Neuron (in vitro differentiated cells): ENCODE data around the gene SPACDR.

ENCODE experiments used
- H2AFZ ChIP-seq: one replicate; pipeline ENCODE4 v1.6.1; 2013; ENCODE audit warnings: low read depth, mild to moderate bottlenecking, inconsistent platforms, low read length, moderate library complexity
- H3K27me3 ChIP-seq: one replicate; pipeline ENCODE4 v1.6.1; 2013; ENCODE audit warnings: low read length; ENCODE audit not compliant: insufficient read depth
- H3K36me3 ChIP-seq: one replicate; pipeline ENCODE4 v1.6.1; 2013; ENCODE audit warnings: low read length; ENCODE audit not compliant: insufficient read depth
- H3K4me1 ChIP-seq: one replicate; pipeline ENCODE4 v1.6.1; 2013; ENCODE audit warnings: low read length; ENCODE audit not compliant: insufficient read depth
- H3K4me3 ChIP-seq: 2 replicates; pipeline ENCODE4 v1.5.1; 2013; ENCODE audit warnings: mild to moderate bottlenecking, low read length, moderate library complexity
- H3K9me3 ChIP-seq: one replicate; pipeline ENCODE4 v1.6.1; 2013; ENCODE audit warnings: low read length

SPACDR gene

GRCh38 chr7:100478958-100479660 is 15.0 kb upstream of the SPACDR start, which contains the start of gene TSC22D4:
Gene TSC22D4 (minus strand): TSS chr7:100479214. CDS start chr7:100478038, 1,176 bp downstream.
- Histone ChIP-seq H2AFZ (peak within 1 kb of the TSS; percentile 31), H3K27me3 (no peaks in the 10 kb centered on the region), H3K9me3 (no peaks in the 10 kb centered on the region), H3K4me1 (peaks cover 40% of the 10 kb centered on the region), H3K4me3 (peak within 1 kb of the TSS; percentile 85), H3K36me3 (peaks cover 4% of the 10 kb centered on the region)

GRCh38 chr7:100477871-100478267 is 13.8 kb upstream of the SPACDR start:
- Histone ChIP-seq H3K36me3 (peaks cover 6% of the 10 kb centered on the region), H3K27me3 (no peaks in the 10 kb centered on the region), H3K4me1 (peaks cover 37% of the 10 kb centered on the region), H2AFZ (no peak overlapping the region), H3K4me3 (peak overlapping the region; percentile 85), H3K9me3 (no peaks in the 10 kb centered on the region)

GRCh38 chr7:100476903-100477870 is 13.1 kb upstream of the SPACDR start:
- no peaks in the 10 kb centered on the region for H3K9me3 ChIP-seq
- no peaks in the 10 kb centered on the region for H3K27me3 ChIP-seq
- H3K4me3 ChIP-seq, result no peak overlapping the region
- H3K4me1 ChIP-seq, result peaks cover 35% of the 10 kb centered on the region
- H3K36me3 ChIP-seq, result peaks cover 6% of the 10 kb centered on the region
- no peak overlapping the region for H2AFZ ChIP-seq

- Histone ChIP-seq H3K9me3 (no peaks in the 10 kb centered on the region), H3K4me3 (no peak overlapping the region), H3K36me3 (peaks cover 9% of the 10 kb centered on the region), H3K4me1 (peaks cover 35% of the 10 kb centered on the region), H3K27me3 (no peaks in the 10 kb centered on the region), H2AFZ (no peak overlapping the region)
Measured at GRCh38 chr7:100476101-100476780, 12.2 kb upstream of the SPACDR start.

GRCh38 chr7:100475549-100475948 is 11.5 kb upstream of the SPACDR start:
- Histone ChIP-seq H3K9me3 (no peaks in the 10 kb centered on the region), H3K4me1 (peaks cover 35% of the 10 kb centered on the region), H3K4me3 (no peak overlapping the region), H2AFZ (no peak overlapping the region), H3K36me3 (peaks cover 9% of the 10 kb centered on the region), H3K27me3 (no peaks in the 10 kb centered on the region)

GRCh38 chr7:100472854-100473499 is 8.9 kb upstream of the SPACDR start:
- no peak overlapping the region for H3K4me3 ChIP-seq
- peaks cover 9% of the 10 kb centered on the region for H3K36me3 ChIP-seq
- H2AFZ ChIP-seq, result no peak overlapping the region
- H3K27me3 ChIP-seq, result no peaks in the 10 kb centered on the region
- H3K4me1 ChIP-seq, result peaks cover 25% of the 10 kb centered on the region
- no peaks in the 10 kb centered on the region for H3K9me3 ChIP-seq

- Histone ChIP-seq H3K4me1 (peaks cover 19% of the 10 kb centered on the region), H3K27me3 (no peaks in the 10 kb centered on the region), H2AFZ (no peak overlapping the region), H3K36me3 (peaks cover 10% of the 10 kb centered on the region), H3K9me3 (no peaks in the 10 kb centered on the region), H3K4me3 (no peak overlapping the region)
Measured at GRCh38 chr7:100472121-100472851, 8.2 kb upstream of the SPACDR start.

- no peak overlapping the region for H3K4me3 ChIP-seq
- no peaks in the 10 kb centered on the region for H3K27me3 ChIP-seq
- peaks cover 8% of the 10 kb centered on the region for H3K4me1 ChIP-seq
- H3K36me3 ChIP-seq, result peaks cover 11% of the 10 kb centered on the region
- no peak overlapping the region for H2AFZ ChIP-seq
- no peaks in the 10 kb centered on the region for H3K9me3 ChIP-seq
Measured at GRCh38 chr7:100471021-100471420, 7.0 kb upstream of the SPACDR start.

GRCh38 chr7:100469227-100470044 is 5.4 kb upstream of the SPACDR start:
- Histone ChIP-seq H3K4me3 (no peak overlapping the region), H3K27me3 (no peaks in the 10 kb centered on the region), H2AFZ (no peak overlapping the region), H3K36me3 (peaks cover 10% of the 10 kb centered on the region), H3K9me3 (no peaks in the 10 kb centered on the region), H3K4me1 (no peaks in the 10 kb centered on the region)

- peaks cover 5% of the 10 kb centered on the region for H3K36me3 ChIP-seq
- no peak overlapping the region for H3K4me3 ChIP-seq
- no peak overlapping the region for H2AFZ ChIP-seq
Measured at GRCh38 chr7:100467638-100468373, 3.7 kb upstream of the SPACDR start.

More at GRCh38 chr7:100467638-100468373, 3.7 kb upstream of the SPACDR start:
- Histone ChIP-seq H3K4me1 (no peaks in the 10 kb centered on the region), H3K27me3 (no peaks in the 10 kb centered on the region), H3K9me3 (no peaks in the 10 kb centered on the region)
